Small intestine (tissue), 7 donors: ENCODE data around the gene RAC2. TPM values are rescaled to one million over a fixed set of nuclear protein-coding genes. Genes with fewer than 3 reads are reported as not detected.

ENCODE experiments used
- DNase-seq, 2 donors: peaks; one replicate each; pipeline versions ENCODE4 v3.0.0 to v3.0.0-alpha.2; 2013
- FAIRE-seq: peaks from 2 replicates; lab custom pipeline; 2012; peaks lifted over from hg19 to GRCh38; lab: Jason Lieb, UNC
- H3K27ac ChIP-seq, 3 donors: one replicate each; pipeline ENCODE4 v1.5.1; 2013; ENCODE audit warnings: low read length in 2 of 3, mild to moderate bottlenecking in 2 of 3, control low read depth in 1 of 3, inconsistent platforms in 1 of 3, low read depth in 1 of 3, moderate library complexity in 1 of 3
- H3K27me3 ChIP-seq, 3 donors: one replicate each; pipeline ENCODE4 v1.6.1; 2013; ENCODE audit warnings: low read length in 3 of 3, inconsistent platforms in 1 of 3; ENCODE audit not compliant: control insufficient read depth in 3 of 3, insufficient read depth in 3 of 3
- H3K36me3 ChIP-seq, 3 donors: one replicate each; pipeline ENCODE4 v1.6.1; 2013; ENCODE audit warnings: low read length in 3 of 3, inconsistent platforms in 1 of 3, low read depth in 1 of 3, mild to moderate bottlenecking in 1 of 3, moderate library complexity in 1 of 3; ENCODE audit not compliant: control insufficient read depth in 3 of 3, insufficient read depth in 2 of 3
- H3K4me1 ChIP-seq, 3 donors: one replicate each; pipeline ENCODE4 v1.6.1; 2013; ENCODE audit warnings: low read length in 2 of 3, inconsistent platforms in 1 of 3, low read depth in 1 of 3, mild to moderate bottlenecking in 1 of 3, moderate library complexity in 1 of 3; ENCODE audit not compliant: control insufficient read depth in 3 of 3, insufficient read depth in 2 of 3
- H3K4me3 ChIP-seq, 3 donors: one replicate each; pipeline ENCODE4 v1.5.1; 2013; ENCODE audit warnings: low read length in 3 of 3, control low read depth in 1 of 3, inconsistent platforms in 1 of 3, low read depth in 1 of 3, mild to moderate bottlenecking in 1 of 3, moderate library complexity in 1 of 3
- H3K9me3 ChIP-seq, 2 donors: one replicate each; pipeline ENCODE4 v1.6.1; 2013; ENCODE audit warnings: low read depth in 1 of 2, low read length in 1 of 2; ENCODE audit not compliant: control insufficient read depth in 2 of 2, insufficient read depth in 1 of 2
- WGBS, 3 donors: extraction: QIAGEN DNeasy Blood & Tissue Kit; methylation state at CpG; one replicate each; pipeline ENCODE4 v1.1.7; 2013; 5-methylcytosine and 5-hydroxymethylcytosine counted together
- polyA plus RNA-seq, 4 donors: library from polyadenylated mRNA; stranded (reverse) in 3 of 4; unstranded in 1 of 4; fragments of 200-250 nt in 3 of 4; fragments of 120-200 nt in 1 of 4; gene quantifications; one replicate each; pipeline versions ENCODE4 v1.2.1 to v1.2.3, GENCODE V29; 2013
- donor health status: healthy with polysubstance abuse.
- donor health status: control.
- donor health status: control.
- donor health status: Bipolar disorder and iron deficiency.
- donor health status: healthy.

The RAC2 gene
- polyA plus RNA-seq, 4 donors, result 12.1 to 41.1 (median 24.8) TPM

GRCh38 chr22:37226514-37226913, 17.6 kb downstream of the RAC2 start:
- DNase-seq, result no peak
- 84 to 91% (median 87%) methylated on average over 14 of the region's 14 CpGs for WGBS, 3 donors

GRCh38 chr22:37226087-37226486, 18.0 kb downstream of the RAC2 start:
- Histone ChIP-seq H3K4me3 (no peak overlapping the region), H3K27ac (no peak overlapping the region), H3K27me3 (no peaks in the 10 kb centered on the region), H3K36me3 (peaks cover 0 to 22% (median 0%) of the 10 kb centered on the region in 3 donors), H3K4me1 (no peaks in the 10 kb centered on the region), H3K9me3 (peaks cover 0 to 4% of the 10 kb centered on the region in 2 donors)
- no peak for DNase-seq
- WGBS, 3 donors, result 88 to 92% (median 89%) methylated on average over 4 of the region's 4 CpGs
- FAIRE-seq, result no peak

More at GRCh38 chr22:37226514-37226913, 17.6 kb downstream of the RAC2 start:
- H3K9me3 ChIP-seq, result peaks cover 0 to 4% of the 10 kb centered on the region in 2 donors
- peaks cover 0 to 25% (median 0%) of the 10 kb centered on the region in 3 donors for H3K36me3 ChIP-seq
- no peaks in the 10 kb centered on the region for H3K4me1 ChIP-seq
- H3K27me3 ChIP-seq, result no peaks in the 10 kb centered on the region
- H3K27ac ChIP-seq, result no peak overlapping the region
- FAIRE-seq, result no peak
- no peak overlapping the region for H3K4me3 ChIP-seq

GRCh38 chr22:37225481-37225880, 18.6 kb downstream of the RAC2 start:
- FAIRE-seq, result no peak
- no peaks in the 10 kb centered on the region for H3K4me1 ChIP-seq
- 58 to 66% (median 60%) methylated on average over 8 of the region's 8 CpGs for WGBS, 3 donors

GRCh38 chr22:37224757-37225420, 19.2 kb downstream of the RAC2 start:
- no peaks in the 10 kb centered on the region for H3K4me1 ChIP-seq
- peaks cover 0 to 4% of the 10 kb centered on the region in 2 donors for H3K9me3 ChIP-seq
- H3K36me3 ChIP-seq, result peaks cover 0 to 18% (median 0%) of the 10 kb centered on the region in 3 donors
- FAIRE-seq (no peak), DNase-seq (no peak)
- no peak overlapping the region for H3K4me3 ChIP-seq
- H3K27ac ChIP-seq, result no peak overlapping the region
- 60 to 67% (median 66%) methylated on average over 8 of the region's 8 CpGs for WGBS, 3 donors
- H3K27me3 ChIP-seq, result no peaks in the 10 kb centered on the region

More at GRCh38 chr22:37225481-37225880, 18.6 kb downstream of the RAC2 start:
- peaks cover 0 to 19% (median 0%) of the 10 kb centered on the region in 3 donors for H3K36me3 ChIP-seq
- H3K4me3 ChIP-seq, result no peak overlapping the region
- peaks cover 0 to 4% of the 10 kb centered on the region in 2 donors for H3K9me3 ChIP-seq
- no peaks in the 10 kb centered on the region for H3K27me3 ChIP-seq
- no peak for DNase-seq
- H3K27ac ChIP-seq, result peak overlapping the region in 1 of 3 donors; percentile 13

DNA sequence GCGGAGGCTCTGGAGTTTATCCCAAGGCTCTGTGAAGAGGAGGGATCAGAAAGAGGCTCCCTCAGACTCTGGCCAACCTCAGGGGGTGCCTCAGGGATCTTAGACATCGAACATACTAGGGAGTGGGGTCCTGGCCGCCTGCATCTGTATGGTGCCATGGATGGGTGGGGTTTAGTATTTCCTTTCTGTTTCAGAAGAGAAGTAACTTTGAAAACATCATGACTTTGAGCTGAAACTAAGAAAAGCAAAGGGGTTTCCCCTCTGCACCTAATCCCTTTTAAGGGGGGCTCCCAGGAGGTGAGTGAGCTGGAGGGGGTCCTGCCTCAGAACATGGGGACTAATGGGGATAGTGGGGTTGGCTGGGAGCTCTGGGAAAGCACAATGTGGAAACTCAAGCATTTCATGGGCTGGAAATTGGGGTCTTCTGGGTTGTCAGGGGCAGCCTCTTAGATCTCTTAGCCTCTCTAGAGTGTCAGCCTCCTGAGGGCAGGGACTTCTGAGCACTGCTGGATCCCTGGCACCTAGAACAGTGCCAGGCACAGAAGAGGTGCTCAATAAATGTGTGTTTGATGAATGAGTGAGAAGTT, 20.0 kb downstream of the RAC2 start:
- Histone ChIP-seq H3K27me3 (no peaks in the 10 kb centered on the region), H3K4me3 (no peak overlapping the region), H3K36me3 (peaks cover 0 to 17% (median 0%) of the 10 kb centered on the region in 3 donors), H3K9me3 (peaks cover 0 to 4% of the 10 kb centered on the region in 2 donors), H3K27ac (peak overlapping the region in 1 of 3 donors; percentile 41), H3K4me1 (no peaks in the 10 kb centered on the region)
- no peak for DNase-seq
- FAIRE-seq, result no peak
- 66 to 79% (median 68%) methylated on average over 3 of the region's 3 CpGs for WGBS, 3 donors

DNA sequence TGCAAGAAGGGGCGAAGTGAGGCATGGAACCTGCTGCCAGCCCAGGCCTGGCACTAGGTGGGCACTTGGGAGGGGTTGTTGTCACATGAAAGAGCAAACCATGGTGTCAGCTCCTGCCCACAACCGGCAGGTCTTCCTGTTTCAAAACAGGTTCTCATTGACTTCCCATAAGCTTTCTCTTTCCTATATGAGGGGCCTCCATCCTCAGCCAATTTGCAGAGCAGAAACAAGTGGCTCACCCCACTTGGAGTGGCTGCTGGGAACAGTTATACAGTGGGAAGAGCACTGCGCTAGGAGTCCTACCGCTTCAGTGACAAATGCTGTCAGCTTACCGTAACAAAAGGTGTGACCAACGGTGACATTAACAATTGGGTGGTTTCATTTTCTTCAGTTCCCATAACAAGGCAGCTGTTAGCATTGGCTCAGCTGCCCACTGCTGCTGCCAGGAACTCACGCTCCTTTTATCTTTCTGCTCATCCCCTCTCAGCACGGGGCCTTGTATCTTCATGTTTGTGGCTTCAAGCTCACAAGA, 21.6 kb downstream of the RAC2 start:
- Histone ChIP-seq H3K27ac (peak overlapping the region in 1 of 3 donors; percentile 69), H3K36me3 (peaks cover 0 to 12% (median 0%) of the 10 kb centered on the region in 3 donors), H3K9me3 (peaks cover 0 to 4% of the 10 kb centered on the region in 2 donors), H3K4me1 (no peaks in the 10 kb centered on the region), H3K4me3 (no peak overlapping the region), H3K27me3 (no peaks in the 10 kb centered on the region)
- DNase-seq, result no peak
- 60 to 64% (median 64%) methylated on average over 8 of the region's 8 CpGs for WGBS, 3 donors
- no peak for FAIRE-seq

GRCh38 chr22:37221424-37222333, 22.4 kb downstream of the RAC2 start:
- Histone ChIP-seq H3K27me3 (no peaks in the 10 kb centered on the region), H3K4me3 (no peak overlapping the region), H3K27ac (peak overlapping the region in 1 of 3 donors; percentile 69), H3K36me3 (peaks cover 0 to 12% (median 0%) of the 10 kb centered on the region in 3 donors), H3K9me3 (peaks cover 0 to 4% of the 10 kb centered on the region in 2 donors), H3K4me1 (no peaks in the 10 kb centered on the region)
- 90 to 95% (median 94%) methylated on average over 10 of the region's 10 CpGs for WGBS, 3 donors
- no peak for DNase-seq
- FAIRE-seq, result no peak

GRCh38 chr22:37220543-37220981, 23.5 kb downstream of the RAC2 start:
- Histone ChIP-seq H3K36me3 (peaks cover 0 to 2% (median 0%) of the 10 kb centered on the region in 3 donors), H3K4me3 (no peak overlapping the region), H3K27ac (peak overlapping the region in 1 of 3 donors; percentile 1), H3K9me3 (peaks cover 0 to 4% of the 10 kb centered on the region in 2 donors), H3K27me3 (no peaks in the 10 kb centered on the region), H3K4me1 (no peaks in the 10 kb centered on the region)
- DNase-seq, result no peak
- FAIRE-seq, result no peak
- WGBS, 3 donors, result 58 to 70% (median 63%) methylated on average over 4 of the region's 4 CpGs
